Spinal cord (tissue), 10 donors: ENCODE measurements around the gene CAMK2A. TPM values are rescaled to one million over a fixed set of nuclear protein-coding genes. Genes with fewer than 3 reads are reported as not detected.

Experiments
- DNase-seq, 6 donors: peaks; one replicate each; pipeline versions ENCODE4 v3.0.0 to v3.0.0-alpha.2; 2013 to 2015; ENCODE audit warnings: low spot score in 6 of 6, low read depth in 4 of 6
- H3K27ac ChIP-seq: one replicate; pipeline ENCODE4 v1.5.1; 2013; ENCODE audit warnings: low read depth, low read length, control low read depth
- H3K27me3 ChIP-seq: one replicate; pipeline ENCODE4 v1.6.1; 2013; ENCODE audit warnings: low read length; ENCODE audit not compliant: control insufficient read depth, insufficient read depth
- H3K36me3 ChIP-seq: one replicate; pipeline ENCODE4 v1.6.1; 2013; ENCODE audit warnings: low read length; ENCODE audit not compliant: control insufficient read depth, insufficient read depth
- H3K4me1 ChIP-seq: one replicate; pipeline ENCODE4 v1.6.1; 2013; ENCODE audit warnings: low read length; ENCODE audit not compliant: control insufficient read depth, insufficient read depth
- H3K4me3 ChIP-seq: one replicate; pipeline ENCODE4 v1.5.1; 2013; ENCODE audit warnings: low read depth, low read length, control low read depth
- H3K9me3 ChIP-seq: one replicate; pipeline ENCODE4 v1.6.1; 2013; ENCODE audit warnings: low read length; ENCODE audit not compliant: control insufficient read depth, insufficient read depth
- WGBS: methylation state at CpG from one replicate; pipeline ENCODE4 v1.1.5; 2013; ENCODE audit warnings: missing lambda C conversion rate; ENCODE audit not compliant: insufficient coverage; 5-methylcytosine and 5-hydroxymethylcytosine counted together
- polyA plus RNA-seq, 2 donors: library from polyadenylated mRNA; unstranded; fragments of 120-200 nt; gene quantifications; one replicate each; pipeline ENCODE4 v1.2.1, GENCODE V29; 2013; ENCODE audit not compliant: insufficient read length in 2 of 2
- total RNA-seq, 2 donors: library from RNA; depleted of rRNA in 1 of 2; stranded (reverse); fragments of 120-200 nt in 1 of 2; fragments of >200 nt in 1 of 2; gene quantifications; one replicate each; pipeline versions ENCODE4 v1.2.3 to v1.2.4, GENCODE V29; 2013 to 2014
- donor health status: healthy.

The CAMK2A gene
- total and polyA plus RNA-seq, 4 donors, result 5.7 to 26.8 (median 23.5) TPM

GRCh38 chr5:150296496-150296895, 6.9 kb upstream of the CAMK2A start:
- no peak for DNase-seq
- 94% methylated on average over 7 of the region's 7 CpGs for WGBS
- H3K4me1 ChIP-seq, result peaks cover 54% of the 10 kb centered on the region
- H3K27ac ChIP-seq, result no peak overlapping the region
- no peaks in the 10 kb centered on the region for H3K9me3 ChIP-seq
- H3K36me3 ChIP-seq, result peaks cover 3% of the 10 kb centered on the region
- peaks cover 7% of the 10 kb centered on the region for H3K27me3 ChIP-seq
- no peak overlapping the region for H3K4me3 ChIP-seq

DNA sequence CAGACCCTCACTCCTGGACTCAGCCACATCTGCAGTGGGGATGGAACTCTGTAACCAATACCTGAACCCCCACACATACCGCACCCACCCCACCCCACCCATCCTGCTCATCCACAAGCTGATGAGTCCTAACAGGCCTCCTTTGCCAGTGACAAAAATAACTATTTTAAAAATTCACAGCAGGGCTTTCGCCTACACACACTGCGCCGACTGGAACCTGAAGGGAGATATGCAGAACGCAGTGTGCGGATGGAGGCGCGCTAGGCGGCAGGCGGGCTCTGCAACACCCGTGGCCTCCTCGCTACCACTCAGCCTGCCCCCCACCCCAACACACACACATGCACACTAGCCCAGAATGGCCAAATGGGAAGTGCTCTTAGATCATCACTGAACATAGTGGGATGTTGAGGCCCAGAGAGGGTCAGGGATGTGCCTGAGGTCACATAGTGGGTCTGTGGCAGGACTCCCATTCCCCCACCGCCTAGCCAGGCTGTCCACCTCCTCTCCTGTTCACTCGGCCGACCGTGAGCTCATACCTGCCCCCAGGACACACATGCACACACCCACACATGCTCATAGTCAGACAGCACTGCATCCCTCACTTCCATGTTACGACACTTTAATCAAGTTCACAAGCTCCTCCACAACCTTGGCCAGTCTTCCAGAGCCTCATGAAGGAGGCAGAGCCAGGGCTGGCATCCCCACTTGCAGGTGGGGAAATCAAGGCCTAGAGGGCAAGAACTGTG, 6.3 kb upstream of the CAMK2A start:
- Histone ChIP-seq H3K4me1 (peaks cover 56% of the 10 kb centered on the region), H3K9me3 (no peaks in the 10 kb centered on the region), H3K36me3 (peaks cover 3% of the 10 kb centered on the region), H3K27me3 (peaks cover 1% of the 10 kb centered on the region), H3K4me3 (no peak overlapping the region), H3K27ac (no peak overlapping the region)
- WGBS, result 97% methylated on average over 11 of the region's 17 CpGs
- no peak for DNase-seq

DNA sequence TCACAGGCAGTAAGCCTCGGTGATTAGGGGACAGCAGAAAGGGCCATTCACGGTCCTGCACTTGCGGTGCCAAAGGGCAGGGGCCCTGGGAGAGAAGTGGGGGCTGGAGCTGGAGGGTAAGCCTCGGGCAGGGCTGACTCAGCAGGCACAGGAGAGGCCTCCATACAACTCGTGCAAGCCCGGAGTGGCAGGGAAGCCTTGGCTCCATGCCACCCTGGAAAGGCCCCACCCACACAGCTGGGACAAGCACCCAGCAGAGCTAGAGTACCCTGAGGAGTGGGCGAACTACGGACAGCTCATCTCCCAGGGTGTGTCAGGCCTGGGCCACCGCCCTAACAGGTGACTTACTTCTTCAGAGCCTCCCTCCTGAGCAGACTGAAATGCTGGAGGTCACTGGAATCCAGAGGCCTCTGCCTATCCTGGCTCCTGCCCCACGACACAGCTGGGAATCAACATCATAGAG, 5.6 kb upstream of the CAMK2A start:
- peak overlapping the region; percentile 34 for H3K27ac ChIP-seq
- no peaks in the 10 kb centered on the region for H3K27me3 ChIP-seq
- H3K9me3 ChIP-seq, result no peaks in the 10 kb centered on the region
- DNase-seq, result peak in 1 of 6 donors; percentile 42
- WGBS, result 55% methylated on average over 10 of the region's 10 CpGs
- H3K36me3 ChIP-seq, result peaks cover 3% of the 10 kb centered on the region
- no peak overlapping the region for H3K4me3 ChIP-seq
- H3K4me1 ChIP-seq, result peaks cover 55% of the 10 kb centered on the region

DNA sequence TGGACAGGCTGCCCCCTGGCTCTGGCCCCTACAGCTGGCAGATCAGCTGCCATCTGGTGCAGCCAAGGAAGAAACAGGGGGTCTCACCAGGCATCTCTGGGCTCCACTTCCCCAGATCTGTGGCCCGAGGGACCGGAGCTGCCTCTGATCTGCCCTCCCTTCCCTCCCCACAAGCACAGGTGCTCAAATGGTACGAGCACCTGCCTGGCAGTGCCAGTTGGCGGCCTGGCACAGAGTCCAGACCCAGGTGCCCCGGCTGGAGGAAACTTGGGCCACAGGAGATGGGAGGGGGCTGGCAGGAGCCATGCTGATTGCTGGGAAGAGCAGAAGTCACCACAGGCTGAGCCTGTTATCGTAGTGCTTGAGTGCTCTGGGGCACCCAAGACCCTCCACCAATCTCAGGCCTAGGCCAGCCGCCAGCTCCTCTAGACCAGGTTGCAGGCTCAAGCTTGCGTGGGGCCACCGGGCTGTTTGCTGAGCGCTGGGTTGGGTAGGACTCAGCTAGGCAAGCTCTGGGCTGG, 5.0 kb upstream of the CAMK2A start:
- no peak overlapping the region for H3K4me3 ChIP-seq
- H3K36me3 ChIP-seq, result peaks cover 3% of the 10 kb centered on the region
- H3K4me1 ChIP-seq, result peaks cover 60% of the 10 kb centered on the region
- no peaks in the 10 kb centered on the region for H3K9me3 ChIP-seq
- peak overlapping the region; percentile 34 for H3K27ac ChIP-seq
- no peak for DNase-seq
- no peaks in the 10 kb centered on the region for H3K27me3 ChIP-seq
- 94% methylated on average over 10 of the region's 10 CpGs for WGBS

- Histone ChIP-seq H3K36me3 (peaks cover 3% of the 10 kb centered on the region), H3K4me1 (peaks cover 71% of the 10 kb centered on the region), H3K9me3 (no peaks in the 10 kb centered on the region), H3K27me3 (no peaks in the 10 kb centered on the region), H3K27ac (no peak overlapping the region), H3K4me3 (no peak overlapping the region)
- WGBS, result 53% methylated on average over 14 of the region's 19 CpGs
- DNase-seq, result peak in 2 of 6 donors; percentile 35 to 60
Observed at GRCh38 chr5:150293091-150293941, 3.7 kb upstream of the CAMK2A start.

DNA sequence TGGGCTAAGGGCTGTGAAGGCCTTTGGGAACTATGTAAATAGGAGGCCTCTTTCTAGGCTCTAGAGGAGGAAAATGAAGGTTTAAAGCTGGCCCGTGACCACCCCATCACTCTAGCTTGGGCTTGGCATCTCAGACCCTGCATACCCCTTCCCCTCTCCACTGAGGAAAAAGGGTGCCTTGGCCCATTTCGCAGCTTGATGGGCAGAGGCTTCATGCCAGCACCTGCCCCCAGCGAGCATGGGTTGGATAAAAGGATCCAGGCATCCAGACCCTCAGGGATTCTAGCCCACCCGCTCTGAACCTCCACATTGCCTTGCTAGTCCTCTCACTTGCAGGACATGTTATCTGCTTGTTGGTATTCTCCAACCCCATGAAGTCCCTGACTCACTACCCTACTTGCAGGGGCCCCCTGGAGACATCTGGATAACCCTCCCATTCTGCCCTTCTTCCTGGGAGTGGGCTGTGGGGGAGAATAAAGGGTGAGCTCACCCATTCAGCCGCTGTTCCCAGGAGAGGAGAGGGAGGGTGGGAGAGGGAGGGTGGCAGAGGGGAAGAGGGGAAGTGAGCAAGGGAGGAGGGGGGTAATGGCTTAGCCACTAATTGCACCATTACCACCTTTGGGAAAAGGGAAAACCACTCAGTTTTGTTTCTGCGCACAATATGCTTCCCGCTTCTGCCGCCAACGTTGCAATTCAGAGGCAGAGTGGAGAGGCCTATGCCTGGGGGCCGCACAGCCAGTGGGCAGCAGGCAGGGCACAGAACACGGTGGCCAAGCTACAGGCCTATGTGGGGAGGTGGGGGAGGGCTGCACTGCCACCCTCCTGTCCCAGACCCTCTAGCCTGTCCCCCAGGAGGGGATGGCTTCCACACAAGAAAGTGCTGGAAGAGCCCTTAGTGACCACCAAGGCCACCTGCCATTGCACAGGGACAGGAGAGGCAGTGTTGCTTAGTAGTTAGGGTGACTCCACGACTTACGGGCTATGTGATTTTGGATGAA, 2.1 kb upstream of the CAMK2A start:
- H3K27ac ChIP-seq, result no peak overlapping the region
- no peaks in the 10 kb centered on the region for H3K9me3 ChIP-seq
- DNase-seq, result peak in 1 of 6 donors; percentile 64
- H3K4me1 ChIP-seq, result peaks cover 76% of the 10 kb centered on the region
- H3K4me3 ChIP-seq, result no peak overlapping the region
- no peaks in the 10 kb centered on the region for H3K36me3 ChIP-seq
- 62% methylated on average over 9 of the region's 13 CpGs for WGBS
- H3K27me3 ChIP-seq, result no peaks in the 10 kb centered on the region

DNA sequence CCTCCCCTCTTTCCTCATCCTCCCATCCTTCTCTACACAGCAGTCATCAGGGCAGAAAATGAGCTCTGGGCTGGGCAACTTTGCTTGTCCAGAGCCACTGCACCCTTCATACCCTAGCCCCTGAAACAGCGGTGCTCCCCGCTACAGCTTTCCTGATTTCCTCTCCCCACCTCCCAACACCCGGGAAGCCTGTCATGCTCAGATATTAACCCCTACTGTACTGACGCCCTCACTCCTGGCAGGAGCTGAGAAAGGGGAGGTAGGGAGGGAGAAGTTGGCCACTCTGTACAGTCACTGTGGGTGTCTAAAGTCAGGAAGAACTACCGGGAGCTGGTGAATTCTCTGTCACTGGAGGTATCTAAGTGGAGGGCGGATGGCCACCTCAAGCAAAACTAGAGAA, 782 bp downstream of the CAMK2A start:
- no peaks in the 10 kb centered on the region for H3K9me3 ChIP-seq
- peak overlapping the region; percentile 46 for H3K4me3 ChIP-seq
- peaks cover 69% of the 10 kb centered on the region for H3K4me1 ChIP-seq
- H3K36me3 ChIP-seq, result no peaks in the 10 kb centered on the region
- H3K27me3 ChIP-seq, result no peaks in the 10 kb centered on the region
- H3K27ac ChIP-seq, result no peak overlapping the region
- peak in 1 of 6 donors; percentile 57 for DNase-seq
- WGBS, result 49% methylated on average over 2 of the region's 6 CpGs

DNA sequence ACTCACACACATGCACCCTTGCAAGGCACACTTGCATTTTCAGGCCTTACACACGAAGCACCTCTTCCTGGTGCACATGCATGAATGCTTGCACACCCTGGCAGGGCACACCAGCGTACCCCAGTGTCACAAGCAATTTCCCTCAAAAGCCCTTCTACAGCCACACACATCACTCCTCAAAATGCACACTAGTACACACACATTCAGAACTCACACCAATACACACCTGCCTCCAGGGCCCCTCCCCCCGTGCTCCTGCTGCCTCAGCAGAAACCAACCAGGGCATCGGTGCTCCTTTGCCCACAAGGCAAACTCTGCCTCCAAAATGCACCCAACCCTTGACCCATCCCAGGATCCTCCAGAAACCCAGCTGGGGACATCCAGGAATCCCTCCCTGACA, 1.2 kb downstream of the CAMK2A start:
- Histone ChIP-seq H3K27ac (no peak overlapping the region), H3K4me1 (peaks cover 65% of the 10 kb centered on the region), H3K27me3 (no peaks in the 10 kb centered on the region), H3K36me3 (no peaks in the 10 kb centered on the region), H3K4me3 (peak overlapping the region; percentile 46), H3K9me3 (no peaks in the 10 kb centered on the region)
- no peak for DNase-seq
- WGBS, result 60% methylated on average over 4 of the region's 4 CpGs

- peak in 1 of 6 donors; percentile 16 for DNase-seq
- peaks cover 55% of the 10 kb centered on the region for H3K4me1 ChIP-seq
- no peak overlapping the region for H3K4me3 ChIP-seq
- 45% methylated on average over 2 of the region's 5 CpGs for WGBS
- no peaks in the 10 kb centered on the region for H3K27me3 ChIP-seq
- no peak overlapping the region for H3K27ac ChIP-seq
- no peaks in the 10 kb centered on the region for H3K36me3 ChIP-seq
- H3K9me3 ChIP-seq, result no peaks in the 10 kb centered on the region
Observed at GRCh38 chr5:150286820-150287219, 2.8 kb downstream of the CAMK2A start.
